ENCODE data around the gene AZU1.

GRCh38 chr19:858868-859843 lies 31.5 kb downstream of the AZU1 start, which contains the start of gene CFD:
- TF ChIP-seq CTCF (conservative IDR thresholded peaks at IDR 0.05 in 1 of 2, IDR thresholded peaks at IDR 0.05 in 1 of 2; ENCODE audit: extremely low read depth in 1 of 2, insufficient read depth in 1 of 2, low read depth in 1 of 2, low read length in 2 of 2), result no peak
- TF ChIP-seq EZH2 (IDR thresholded peaks at IDR 0.05; ENCODE audit: borderline replicate concordance, low read length), result no peak

Measured in mammary epithelial cell (primary cell).